B cell (primary cell): ENCODE measurements around the gene IGFLR1. TPM values are rescaled to one million over a fixed set of nuclear protein-coding genes. Genes with fewer than 3 reads are reported as not detected.

Experiments
- ATAC-seq: fragments of 200-7000 bp; cut with Tn5 transposase; one replicate; pipeline ENCODE4 v1.10.0; 2021; ENCODE audit warnings: low read depth, mild to moderate bottlenecking, moderate number of reproducible peaks, moderate library complexity
- CTCF ChIA-PET: fragments of 350-600 bp; sonication (Branson Sonifier 250); formaldehyde crosslinking; loops from one replicate; lab custom pipeline; 2021; ENCODE audit warnings: antibody characterized with exemption, inconsistent platforms; lab: Charles Lee
- POLR2A ChIA-PET: fragments of 350-600 bp; sonication (Branson Sonifier 250); formaldehyde crosslinking; loops from one replicate; lab custom pipeline; 2021; ENCODE audit warnings: antibody characterized with exemption; lab: Charles Lee
- DNase-seq: peaks from one replicate; pipeline ENCODE4 v3.0.0; 2013
- H2AFZ ChIP-seq: 2 replicates; pipeline ENCODE4 v1.6.1; 2012; ENCODE audit warnings: mild to moderate bottlenecking, low read depth, low read length; ENCODE audit not compliant: insufficient read depth, poor library complexity, severe bottlenecking
- H3K27ac ChIP-seq, 2 donors: 1 replicate in 1 of 2; 2 replicates in 1 of 2; pipeline ENCODE4 v1.5.1; 2012 to 2013; ENCODE audit warnings: low read length in 2 of 2, mild to moderate bottlenecking in 2 of 2, moderate library complexity in 1 of 2
- H3K27me3 ChIP-seq, 4 experiments: fragments of 200-600 bp in 1 of 4; sonication (generic) in 1 of 4; replicated peaks in 1 of 4; 1 replicate in 2 of 4; 2 replicates in 2 of 4; pipeline versions ENCODE4 v1.6.1 to v1.7.0; 2013 to 2016; ENCODE audit warnings: low read length in 3 of 4, mild to moderate bottlenecking in 2 of 4, mixed read lengths in 1 of 4, moderate library complexity in 1 of 4; ENCODE audit not compliant: insufficient read depth in 4 of 4, control insufficient read depth in 3 of 4; ENCODE audit errors: control extremely low read depth in 1 of 4
- H3K36me3 ChIP-seq, 2 experiments: replicated peaks in 1 of 2; 1 replicate in 1 of 2; 2 replicates in 1 of 2; pipeline versions ENCODE4 v1.6.1 to v1.7.1; 2013; ENCODE audit warnings: low read length in 1 of 2; ENCODE audit not compliant: insufficient read depth in 2 of 2, control insufficient read depth in 1 of 2; ENCODE audit errors: control extremely low read depth in 1 of 2, extremely low read depth in 1 of 2
- H3K4me1 ChIP-seq, 2 donors: fragments of 200-600 bp in 1 of 2; sonication (generic) in 1 of 2; 1 replicate in 1 of 2; 2 replicates in 1 of 2; pipeline versions ENCODE4 v1.5.1 to v1.6.1; 2013 to 2017; ENCODE audit warnings: low read length in 2 of 2; ENCODE audit not compliant: control insufficient read depth in 2 of 2, insufficient read depth in 2 of 2
- H3K4me2 ChIP-seq: replicated peaks from 2 replicates; pipeline ENCODE3; 2012; ENCODE audit warnings: mild to moderate bottlenecking, low read depth, low read length; ENCODE audit not compliant: poor library complexity, severe bottlenecking
- H3K4me3 ChIP-seq, 5 experiments: fragments of 200-600 bp in 1 of 5; sonication (generic) in 1 of 5; 1 replicate in 3 of 5; 2 replicates in 2 of 5; pipeline versions ENCODE4 v1.5.1 to v1.7.0; 2011 to 2016; ENCODE audit warnings: low read length in 4 of 5, mild to moderate bottlenecking in 4 of 5, low read depth in 2 of 5, control low read depth in 1 of 5, moderate library complexity in 1 of 5; ENCODE audit not compliant: insufficient read depth in 1 of 5; ENCODE audit errors: control extremely low read depth in 1 of 5, extremely low read depth in 1 of 5
- H3K79me2 ChIP-seq: fragments of 200-600 bp; sonication (generic); one replicate; pipeline ENCODE4 v1.6.0; 2016; ENCODE audit warnings: low read length; ENCODE audit not compliant: control insufficient read depth, insufficient read depth
- H3K9ac ChIP-seq: fragments of 200-600 bp; sonication (generic); 2 replicates; pipeline ENCODE4 v1.6.1; 2017; ENCODE audit warnings: mild to moderate bottlenecking, low read length, moderate library complexity
- H3K9me3 ChIP-seq, 3 donors: one replicate each; pipeline versions ENCODE4 v1.6.1 to v1.7.1; 2013; ENCODE audit warnings: low read length in 2 of 3; ENCODE audit not compliant: control insufficient read depth in 2 of 3, insufficient read depth in 1 of 3; ENCODE audit errors: control extremely low read depth in 1 of 3
- H4K20me1 ChIP-seq: 2 replicates; pipeline ENCODE4 v1.6.0; 2012; ENCODE audit warnings: mild to moderate bottlenecking, low read length; ENCODE audit not compliant: insufficient read depth, control insufficient read depth, poor library complexity, severe bottlenecking
- H3K27ac Mint-ChIP-seq: one replicate; pipeline ENCODE4 v1.8.0; 2021; ENCODE audit warnings: mixed read lengths
- H3K27me3 Mint-ChIP-seq: one replicate; pipeline ENCODE4 v1.8.0; 2021; ENCODE audit warnings: mixed read lengths
- H3K4me1 Mint-ChIP-seq: one replicate; pipeline ENCODE4 v1.8.0; 2021; ENCODE audit warnings: mixed read lengths
- H3K4me3 Mint-ChIP-seq: one replicate; pipeline ENCODE4 v1.8.0; 2021; ENCODE audit warnings: mixed read lengths
- H3K9me3 Mint-ChIP-seq: one replicate; pipeline ENCODE4 v1.8.0; 2022; ENCODE audit warnings: mixed read lengths; ENCODE audit not compliant: insufficient read depth
- CTCF ChIP-seq: fragments of 200-600 bp; IDR thresholded peaks from one replicate; pipeline ENCODE4 v1.8.0; 2022; ENCODE audit warnings: antibody characterized with exemption, mild to moderate bottlenecking
- EZH2 ChIP-seq: IDR thresholded peaks from 2 replicates; pipeline ENCODE4 v1.6.1; 2012; ENCODE audit warnings: borderline replicate concordance, low read depth, mild to moderate bottlenecking, moderate library complexity, low read length; ENCODE audit not compliant: insufficient read depth, poor library complexity, severe bottlenecking
- WGBS: methylation state at CpG from one replicate; pipeline ENCODE4 v1.1.5; 2013; ENCODE audit warnings: missing lambda C conversion rate; ENCODE audit not compliant: insufficient coverage; 5-methylcytosine and 5-hydroxymethylcytosine counted together
- intact Hi-C: fragments of 100-400 bp; cut with micrococcal nuclease; formaldehyde crosslinking; loops from one replicate; pipeline ENCODE4 v1.10.0; 2022
- polyA plus RNA-seq: library from polyadenylated mRNA; depleted of rRNA; stranded (reverse); fragments of >200 nt; gene quantifications from 2 replicates; pipeline ENCODE4 v1.2.3, GENCODE V29; 2012
- total RNA-seq, 2 donors: library from RNA; stranded (reverse); fragments of 120-200 nt in 1 of 2; gene quantifications; 1 replicate in 1 of 2; 2 replicates in 1 of 2; pipeline versions ENCODE4 v1.2.3 to v1.2.4, GENCODE V29; 2013 to 2022

The IGFLR1 gene
- total and polyA plus RNA-seq, 2 donors (not counting 1 experiment from before 2014, with no cell fraction given), result 130 to 245 TPM

- Histone ChIP-seq H2AFZ (no peak overlapping the region), H3K27me3 (no peaks in the 10 kb centered on the region), H3K9ac (no peak overlapping the region), H3K9me3 (no peaks in the 10 kb centered on the region), H4K20me1 (no peaks in the 10 kb centered on the region), H3K36me3 (peaks cover 0 to 12% of the 10 kb centered on the region in 2 experiments), H3K4me2 (no peak overlapping the region), H3K4me3 (no peak overlapping the region), H3K27ac (no peak overlapping the region), H3K79me2 (peaks cover 6% of the 10 kb centered on the region), H3K4me1 (no peaks in the 10 kb centered on the region)
- Mint-ChIP-seq H3K4me3 (no peak overlapping the region), H3K27ac (no peak overlapping the region), H3K27me3 (no peaks in the 10 kb centered on the region), H3K9me3 (no peaks in the 10 kb centered on the region), H3K4me1 (peaks cover 3% of the 10 kb centered on the region)
- DNase-seq (no peak), ATAC-seq (no peak)
- TF ChIP-seq CTCF (no peak), EZH2 (no peak)
- 81% methylated on average over 4 of the region's 11 CpGs for WGBS
- CTCF ChIA-PET, result interaction anchor here (0.5 kb wide), 1 partner anchor 72 kb away, joined by 4 read pairs; no protein-coding TSS in a partner anchor
- intact Hi-C loops, result no loop called here
- POLR2A ChIA-PET, result interaction anchor here (1.0 kb wide), 1 partner anchor 26 kb away, joined by 3 read pairs; no protein-coding TSS in a partner anchor
These were observed 24.4 kb upstream of the IGFLR1 start for GRCh38 chr19:35766571-35767104.

GRCh38 chr19:35764432-35765315 lies 22.4 kb upstream of the IGFLR1 start:
- peaks cover 4% of the 10 kb centered on the region for H3K4me1 Mint-ChIP-seq
- no peak for ATAC-seq
- H4K20me1 ChIP-seq, result no peaks in the 10 kb centered on the region
- H3K4me2 ChIP-seq, result no peak overlapping the region
- no peaks in the 10 kb centered on the region for H3K27me3 Mint-ChIP-seq
- TF ChIP-seq EZH2 (no peak), CTCF (no peak)
- 98% methylated on average over 14 of the region's 17 CpGs for WGBS
- no peak overlapping the region for H3K4me3 Mint-ChIP-seq
- POLR2A ChIA-PET, result no interaction called here
- no peak overlapping the region for H3K9ac ChIP-seq
- H3K4me3 ChIP-seq, result no peak overlapping the region
- peaks cover 0 to 21% of the 10 kb centered on the region in 2 experiments for H3K36me3 ChIP-seq
- H3K27ac Mint-ChIP-seq, result no peak overlapping the region
- no peaks in the 10 kb centered on the region for H3K27me3 ChIP-seq
- no peak overlapping the region for H3K27ac ChIP-seq
- H3K9me3 ChIP-seq, result no peaks in the 10 kb centered on the region
- intact Hi-C loops, result no loop called here
- H3K9me3 Mint-ChIP-seq, result no peaks in the 10 kb centered on the region
- no peak overlapping the region for H2AFZ ChIP-seq
- CTCF ChIA-PET, result no interaction called here
- H3K4me1 ChIP-seq, result no peaks in the 10 kb centered on the region
- H3K79me2 ChIP-seq, result peaks cover 14% of the 10 kb centered on the region
- DNase-seq, result no peak
